GM12878 (cell line): Measurements from ENCODE around the gene PPP2R3B. TPM values are rescaled to one million over a fixed set of nuclear protein-coding genes. Genes with fewer than 3 reads are reported as not detected.
"Not testable (repeated sequence)": the region's sequence is repeated elsewhere in the genome, so short reads cannot be mapped to it uniquely, and the experiment has no call there.

Source experiments
- ATAC-seq: fragments of 200-7000 bp; cut with Tn5 transposase; 3 replicates; pipeline ENCODE4 v1.9.1; 2020; ENCODE audit warnings: mild to moderate bottlenecking, moderate library complexity
- BruUV-seq: library from RNA; stranded (reverse); fragments of 400-500 nt; replicated peaks from 2 replicates; lab custom pipeline; 2021; lab: Mats Ljungman, UMichigan
- CTCF ChIA-PET: fragments of 300-600 bp; sonication (Branson Sonifier 250); formaldehyde crosslinking; extraction: SDS; loops from one replicate; lab custom pipeline; 2021; ENCODE audit warnings: inconsistent platforms; lab: Yijun Ruan, JAX
- POLR2A ChIA-PET: fragments of 350-600 bp; formaldehyde crosslinking; extraction: SDS; loops from one replicate; lab custom pipeline; 2021; ENCODE audit warnings: inconsistent platforms; lab: Charles Lee
- RAD21 ChIA-PET: fragments of 300-600 bp; sonication (Branson Sonifier 250); formaldehyde crosslinking; loops from one replicate; lab custom pipeline; 2023; ENCODE audit warnings: antibody characterized with exemption; ENCODE audit not compliant: unreplicated experiment; lab: Charles Lee
- SMC1A ChIA-PET: fragments of 300-600 bp; sonication (Branson Sonifier 250); formaldehyde crosslinking; loops from one replicate; lab custom pipeline; 2023; ENCODE audit not compliant: unreplicated experiment, uncharacterized antibody; lab: Charles Lee
- DNase-seq: peaks from one replicate; pipeline ENCODE4 v3.0.0-alpha.2; 2011; ENCODE audit warnings: low read depth, low spot score
- FAIRE-seq: peaks from 3 replicates; lab custom pipeline; 2011; peaks lifted over from hg19 to GRCh38; lab: Jason Lieb, UNC
- H2AFZ ChIP-seq: 2 replicates; pipeline ENCODE4 v1.6.0; 2011; ENCODE audit warnings: low read depth, low read length, control low read depth; ENCODE audit not compliant: control insufficient read depth
- H3K27ac ChIP-seq: 2 replicates; pipeline ENCODE4 v1.5.1; 2011; ENCODE audit warnings: control low read depth; ENCODE audit not compliant: control insufficient read depth, insufficient read depth
- H3K27me3 ChIP-seq, 2 experiments: replicated peaks in 1 of 2; 2 replicates each; pipeline versions ENCODE4 v1.6.0 to v1.6.1; 2011; ENCODE audit warnings: low read length in 1 of 2; ENCODE audit not compliant: control insufficient read depth in 2 of 2, insufficient read depth in 2 of 2
- H3K36me3 ChIP-seq, 2 experiments: 2 replicates each; pipeline ENCODE4 v1.5.1; 2011; ENCODE audit warnings: low read length in 1 of 2; ENCODE audit not compliant: control insufficient read depth in 2 of 2, insufficient read depth in 2 of 2
- H3K4me1 ChIP-seq: 2 replicates; pipeline ENCODE4 v1.6.1; 2011; ENCODE audit warnings: mild to moderate bottlenecking, low read length, moderate library complexity, mixed read lengths; ENCODE audit not compliant: control insufficient read depth, insufficient read depth
- H3K4me2 ChIP-seq: 2 replicates; pipeline ENCODE4 v1.6.0; 2011; ENCODE audit warnings: control low read depth; ENCODE audit not compliant: control insufficient read depth, insufficient read depth
- H3K4me3 ChIP-seq: fragments of 200-600 bp; sonication (generic); 2 replicates; pipeline ENCODE4 v1.5.1; 2016
- H3K79me2 ChIP-seq: 2 replicates; pipeline ENCODE4 v1.6.0; 2011; ENCODE audit warnings: low read length; ENCODE audit not compliant: control insufficient read depth, insufficient read depth
- H3K9ac ChIP-seq: 2 replicates; pipeline ENCODE4 v1.8.0; 2011; ENCODE audit warnings: low read length, control low read depth, mixed read lengths; ENCODE audit not compliant: control insufficient read depth, insufficient read depth
- H3K9me3 ChIP-seq: replicated peaks from 3 replicates; pipeline ENCODE4 v1.5.1; 2011; ENCODE audit warnings: mild to moderate bottlenecking, low read length; ENCODE audit not compliant: control insufficient read depth, insufficient read depth
- H4K20me1 ChIP-seq: 2 replicates; pipeline ENCODE4 v1.6.0; 2011; ENCODE audit not compliant: control insufficient read depth, insufficient read depth
- CHD2 ChIP-seq: IDR thresholded peaks from 2 replicates; pipeline ENCODE4 v1.6.1; 2011; ENCODE audit warnings: low read depth, low read length, improper control_type of control experiment, borderline replicate concordance
- FOXM1 ChIP-seq: IDR thresholded peaks from 2 replicates; pipeline ENCODE4 v1.6.1; 2012; ENCODE audit warnings: low read depth, mild to moderate bottlenecking, inconsistent platforms, low read length, moderate library complexity
- HDAC2 ChIP-seq: fragments of 200-600 bp; sonication (generic); IDR thresholded peaks from 2 replicates; pipeline ENCODE4 v1.6.1; 2017
- MTA2 ChIP-seq: fragments of 450-650 bp; IDR thresholded peaks from 2 replicates; pipeline ENCODE4 v1.6.1; 2016; ENCODE audit warnings: low read depth, mild to moderate bottlenecking, moderate library complexity
- NKRF ChIP-seq: fragments of 450-650 bp; conservative IDR thresholded peaks from 2 replicates; pipeline ENCODE4 v1.6.1; 2017; ENCODE audit warnings: mild to moderate bottlenecking, moderate library complexity
- SMAD5 ChIP-seq: IDR thresholded peaks from 2 replicates; pipeline ENCODE4 v1.6.1; 2016; ENCODE audit warnings: antibody characterized with exemption, low read depth
- SREBF1 ChIP-seq: IDR thresholded peaks from 2 replicates; pipeline ENCODE4 v1.6.1; 2012; ENCODE audit warnings: mild to moderate bottlenecking, low read length
- ZNF207 ChIP-seq: fragments of 450-650 bp; IDR thresholded peaks from 2 replicates; pipeline ENCODE4 v1.6.1; 2014; ENCODE audit warnings: antibody characterized with exemption, mild to moderate bottlenecking, borderline replicate concordance
- WGBS: methylation state at CpG from one replicate; pipeline ENCODE4 v1.1.6; 2016; ENCODE audit warnings: low lambda C conversion rate; ENCODE audit not compliant: insufficient replicate concordance, insufficient coverage; ENCODE audit errors: missing lambda C conversion rate; 5-methylcytosine and 5-hydroxymethylcytosine counted together
- in situ Hi-C: fragments of 300-500 bp; cut with MboI; formaldehyde crosslinking; loops from 9 replicates; pipeline ENCODE4 v1.14.3; 2018; ENCODE audit warnings: mixed read lengths
- intact Hi-C: fragments of 100-400 bp; cut with micrococcal nuclease; formaldehyde crosslinking; loops from one replicate; pipeline ENCODE4 v1.14.2; 2022; ENCODE audit not compliant: unreplicated experiment
- polyA plus RNA-seq, 11 experiments: library from polyadenylated mRNA; depleted of rRNA in 4 of 11; unstranded in 6 of 11; stranded (reverse) in 5 of 11; fragments of >200 nt; fragmentation: Nextera tagmentation in 4 of 11; fragmentation: Illumina TruSeq in 1 of 11; extraction: Ambion mirVana in 4 of 11; extraction: Trizol in 1 of 11; gene quantifications; 1 replicate in 1 of 11; 2 replicates in 10 of 11; pipeline versions ENCODE4 v1.2.1 to v1.2.3, GENCODE V29; 2011 to 2016; ENCODE audit warnings: inconsistent platforms in 2 of 11, missing spikeins in 2 of 11, low read depth in 1 of 11
- total RNA-seq, 4 experiments: library from RNA; depleted of rRNA in 3 of 4; stranded (reverse); fragments of >200 nt in 3 of 4; fragmentation: Illumina TruSeq in 1 of 4; extraction: Trizol in 1 of 4; gene quantifications; 2 replicates each; pipeline versions ENCODE4 v1.2.1 to v1.2.3, GENCODE V29; 2013 to 2021

Gene PPP2R3B
- total and polyA plus RNA-seq, 10 of the 15 experiments (the other 5 are each of a cell fraction or from before 2014, with no cell fraction given) = 0.11 to 34.3 (median 9.7) TPM; not detected in 1

DNA sequence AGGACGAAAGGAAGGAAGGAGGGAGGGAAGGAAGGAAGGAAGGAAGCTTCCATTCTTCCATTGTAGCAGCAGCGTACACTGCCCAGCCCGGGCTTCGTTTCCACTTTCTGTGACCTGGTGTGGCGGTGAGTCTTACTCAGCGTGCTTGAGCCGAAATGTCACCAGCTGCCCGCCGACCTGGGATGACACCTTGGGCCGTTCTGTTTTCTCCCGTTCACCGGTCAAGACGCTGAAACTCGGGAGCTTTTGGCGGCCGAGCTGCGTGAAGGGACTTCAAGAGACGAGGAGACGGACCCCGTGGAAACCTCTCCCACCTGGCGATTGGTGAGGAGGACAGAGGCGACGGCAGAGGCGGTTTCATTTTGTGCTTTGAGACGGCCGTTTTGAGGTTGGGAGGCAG lies 47.1 kb upstream of the PPP2R3B start:
- H3K79me2 ChIP-seq = no peaks in the 10 kb centered on the region
- no peaks in the 10 kb centered on the region for H3K36me3 ChIP-seq
- DNase-seq (no peak), ATAC-seq (no peak), FAIRE-seq (no peak)
- ChIA-PET POLR2A (no interaction called here), SMC1A (no interaction called here), CTCF (no interaction called here), RAD21 (no interaction called here)
- no TSS peak for BruUV-seq
- H4K20me1 ChIP-seq = no peaks in the 10 kb centered on the region
- intact Hi-C loops (no loop called here), in situ Hi-C loops (no loop called here)
- H3K9me3 ChIP-seq = no peaks in the 10 kb centered on the region; the same call in 2 of the 3 replicates
- H3K9ac ChIP-seq = no peak overlapping the region
- TF ChIP-seq FOXM1 (no peak), HDAC2 (no peak), CHD2 (no peak), SREBF1 (no peak), ZNF207 (no peak), SMAD5 (no peak), NKRF (no peak), MTA2 (no peak)
- H3K27me3 ChIP-seq = no peaks in the 10 kb centered on the region
- H2AFZ ChIP-seq = no peak overlapping the region
- 83% methylated on average over 26 of the region's 26 CpGs for WGBS
- no peak overlapping the region for H3K4me2 ChIP-seq
- H3K27ac ChIP-seq = no peak overlapping the region
- H3K4me1 ChIP-seq = no peaks in the 10 kb centered on the region
- no peak overlapping the region for H3K4me3 ChIP-seq

DNA sequence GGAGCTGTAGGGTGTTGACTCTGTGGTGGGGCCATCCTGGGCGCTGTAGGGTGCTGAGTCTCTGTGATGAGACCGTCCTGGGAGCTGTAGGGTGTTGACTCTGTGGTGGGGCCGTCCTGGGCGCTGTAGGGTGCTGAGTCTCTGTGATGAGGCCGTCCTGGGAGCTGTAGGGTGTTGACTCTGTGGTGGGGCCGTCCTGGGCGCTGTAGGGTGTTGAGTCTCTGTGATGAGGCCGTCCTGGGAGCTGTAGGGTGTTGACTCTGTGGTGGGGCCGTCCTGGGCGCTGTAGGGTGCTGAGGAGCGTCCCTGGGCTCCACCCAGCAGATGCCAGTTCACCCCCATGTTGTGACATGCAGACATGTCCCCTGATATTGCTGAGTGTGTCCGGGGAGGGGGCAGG lies 46.0 kb upstream of the PPP2R3B start:
- WGBS = 14% methylated on average over 12 of the region's 12 CpGs
- FAIRE-seq, in situ Hi-C loops, H3K4me2 ChIP-seq, H3K9me3 ChIP-seq, POLR2A ChIA-PET, H3K9ac ChIP-seq, H3K27ac ChIP-seq, BruUV-seq, CTCF ChIA-PET, DNase-seq, SMC1A ChIA-PET, H3K79me2 ChIP-seq, intact Hi-C loops, H3K36me3 ChIP-seq, ATAC-seq, H3K4me3 ChIP-seq, RAD21 ChIA-PET, H4K20me1 ChIP-seq, H3K4me1 ChIP-seq, H2AFZ ChIP-seq, H3K27me3 ChIP-seq: not testable (repeated sequence)
